ENCODE results near the gene OR4L1.

- no peak for TF ChIP-seq CTCF (conservative IDR thresholded peaks at IDR 0.05; ENCODE audit: low read depth, low read length)
- TF ChIP-seq EZH2 (IDR thresholded peaks at IDR 0.05; ENCODE audit: borderline replicate concordance, low read depth, low read length, poor library complexity, severe bottlenecking), result no peak
Observed at GRCh38 chr14:20093442-20093841, 33.6 kb downstream of the OR4L1 start.

Measured in A673 (cell line).